ENCODE data around the gene SPOCK3. TPM values are rescaled to one million over a fixed set of nuclear protein-coding genes. Genes with fewer than 3 reads are reported as not detected.

The SPOCK3 gene
- total RNA-seq, 1 donor from 2014 or later = 0.53 TPM

DNA sequence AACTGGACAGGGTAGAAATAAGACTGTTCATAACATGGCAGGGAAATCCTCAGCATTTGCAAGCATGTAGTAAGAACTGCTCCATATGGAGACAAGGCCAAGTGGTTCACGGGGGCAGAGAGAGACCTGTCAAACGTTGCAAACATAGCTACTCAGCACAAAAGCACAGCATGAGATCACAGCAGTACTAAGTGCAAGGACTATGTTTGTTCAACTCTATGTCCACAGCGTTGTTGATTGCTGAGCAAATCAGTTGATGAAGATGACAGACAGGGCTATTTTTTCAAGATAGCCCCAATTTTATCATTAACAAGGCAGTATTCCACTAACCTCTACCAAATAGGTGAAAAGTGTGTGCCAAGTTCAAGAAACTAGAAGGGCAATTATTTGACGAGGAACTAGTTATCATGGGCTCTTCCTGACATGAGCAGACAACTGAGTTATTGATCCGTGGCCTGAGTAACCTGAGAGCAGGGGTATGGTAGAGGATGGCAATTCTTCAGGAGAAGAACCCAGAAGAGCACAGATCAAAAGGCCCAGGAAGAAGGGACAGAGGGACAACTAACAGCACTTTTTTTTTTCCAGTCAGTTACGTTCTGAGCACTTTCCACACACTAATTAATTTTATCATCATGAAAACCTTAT, 57.4 kb downstream of the SPOCK3 start:
- TF ChIP-seq, protein P1, sequence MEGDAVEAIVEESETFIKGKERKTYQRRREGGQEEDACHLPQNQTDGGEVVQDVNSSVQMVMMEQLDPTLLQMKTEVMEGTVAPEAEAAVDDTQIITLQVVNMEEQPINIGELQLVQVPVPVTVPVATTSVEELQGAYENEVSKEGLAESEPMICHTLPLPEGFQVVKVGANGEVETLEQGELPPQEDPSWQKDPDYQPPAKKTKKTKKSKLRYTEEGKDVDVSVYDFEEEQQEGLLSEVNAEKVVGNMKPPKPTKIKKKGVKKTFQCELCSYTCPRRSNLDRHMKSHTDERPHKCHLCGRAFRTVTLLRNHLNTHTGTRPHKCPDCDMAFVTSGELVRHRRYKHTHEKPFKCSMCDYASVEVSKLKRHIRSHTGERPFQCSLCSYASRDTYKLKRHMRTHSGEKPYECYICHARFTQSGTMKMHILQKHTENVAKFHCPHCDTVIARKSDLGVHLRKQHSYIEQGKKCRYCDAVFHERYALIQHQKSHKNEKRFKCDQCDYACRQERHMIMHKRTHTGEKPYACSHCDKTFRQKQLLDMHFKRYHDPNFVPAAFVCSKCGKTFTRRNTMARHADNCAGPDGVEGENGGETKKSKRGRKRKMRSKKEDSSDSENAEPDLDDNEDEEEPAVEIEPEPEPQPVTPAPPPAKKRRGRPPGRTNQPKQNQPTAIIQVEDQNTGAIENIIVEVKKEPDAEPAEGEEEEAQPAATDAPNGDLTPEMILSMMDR (IDR thresholded peaks at IDR 0.05; ENCODE audit: insufficient read depth, low read length, severe bottlenecking) = no peak
- H3K36me3 ChIP-seq (ENCODE audit: control insufficient read depth, insufficient read depth, low read length) = no peaks in the 10 kb centered on the region
- no peak overlapping the region for H3K4me3 ChIP-seq (ENCODE audit: low read depth, low read length)
- no peak for FAIRE-seq
- DNase-seq (ENCODE audit: low read depth) = no peak
- H3K27me3 ChIP-seq (ENCODE audit: control insufficient read depth, insufficient read depth, low read length) = no peaks in the 10 kb centered on the region

- Histone ChIP-seq H3K4me3 (ENCODE audit: low read depth, low read length) (no peak overlapping the region), H3K36me3 (ENCODE audit: control insufficient read depth, insufficient read depth, low read length) (no peaks in the 10 kb centered on the region), H3K27me3 (ENCODE audit: control insufficient read depth, insufficient read depth, low read length) (no peaks in the 10 kb centered on the region)
- no peak for FAIRE-seq
- TF ChIP-seq, protein P1 (IDR thresholded peaks at IDR 0.05; ENCODE audit: insufficient read depth, low read length, severe bottlenecking) = no peak
- no peak for DNase-seq (ENCODE audit: low read depth)
Measured at GRCh38 chr4:167171928-167172327, 62.4 kb downstream of the SPOCK3 start.

DNA sequence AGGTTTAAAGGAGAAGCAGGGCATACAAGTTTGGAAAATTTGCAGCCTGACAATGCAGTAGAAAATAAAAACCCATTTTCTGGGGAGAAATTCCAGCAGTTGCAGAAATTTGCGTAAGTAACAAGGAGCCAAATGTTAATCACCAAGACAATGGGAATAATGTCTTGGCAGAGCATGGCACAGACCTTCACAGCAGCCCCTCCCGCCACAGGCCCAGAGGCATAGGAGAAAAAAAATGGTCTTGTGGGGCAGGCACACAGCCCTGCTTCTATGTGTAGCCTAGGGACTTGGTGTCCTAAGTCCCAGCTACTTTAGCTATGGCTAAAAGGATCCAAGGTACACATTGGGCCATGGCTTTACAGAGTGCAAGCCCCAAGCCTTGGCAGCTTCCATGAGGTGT, 65.7 kb downstream of the SPOCK3 start:
- no peaks in the 10 kb centered on the region for H3K27me3 ChIP-seq (ENCODE audit: control insufficient read depth, insufficient read depth, low read length)
- FAIRE-seq (no peak), DNase-seq (ENCODE audit: low read depth) (no peak)
- H3K4me3 ChIP-seq (ENCODE audit: low read depth, low read length) = no peak overlapping the region
- H3K36me3 ChIP-seq (ENCODE audit: control insufficient read depth, insufficient read depth, low read length) = no peaks in the 10 kb centered on the region
- TF ChIP-seq, protein P1 (IDR thresholded peaks at IDR 0.05; ENCODE audit: insufficient read depth, low read length, severe bottlenecking) = no peak

- Histone ChIP-seq H3K4me3 (ENCODE audit: low read depth, low read length) (no peak overlapping the region), H3K36me3 (ENCODE audit: control insufficient read depth, insufficient read depth, low read length) (no peaks in the 10 kb centered on the region), H3K27me3 (ENCODE audit: control insufficient read depth, insufficient read depth, low read length) (no peaks in the 10 kb centered on the region)
- TF ChIP-seq, protein P1 (IDR thresholded peaks at IDR 0.05; ENCODE audit: insufficient read depth, low read length, severe bottlenecking) = no peak
- no peak for FAIRE-seq
- no peak for DNase-seq (ENCODE audit: low read depth)
Measured at GRCh38 chr4:167150587-167150986, 83.7 kb downstream of the SPOCK3 start.

DNA sequence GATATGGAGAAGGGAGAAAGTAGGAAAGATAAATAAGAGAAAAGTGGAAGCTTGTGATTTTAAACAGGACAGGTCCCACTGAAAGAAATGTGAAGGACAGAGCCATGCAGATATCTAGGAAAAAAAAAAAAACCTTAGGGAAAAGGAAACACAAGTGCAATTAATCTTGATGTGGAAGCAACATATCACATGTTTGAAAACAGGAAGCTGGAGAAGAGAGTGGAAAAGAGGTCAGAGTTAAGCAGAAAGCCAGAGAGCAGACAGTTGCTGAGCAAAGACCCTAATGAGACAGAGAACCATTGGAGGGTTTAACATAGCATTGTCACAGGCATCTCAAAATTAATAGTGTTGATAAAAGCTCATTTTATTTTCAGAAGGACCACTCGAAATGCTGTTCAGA, 89.7 kb downstream of the SPOCK3 start:
- H3K27me3 ChIP-seq (ENCODE audit: control insufficient read depth, insufficient read depth, low read length) = no peaks in the 10 kb centered on the region

More for the DNA sequence above, 89.7 kb downstream of the SPOCK3 start:
- Histone ChIP-seq H3K4me3 (ENCODE audit: low read depth, low read length) (no peak overlapping the region), H3K36me3 (ENCODE audit: control insufficient read depth, insufficient read depth, low read length) (no peaks in the 10 kb centered on the region)
- TF ChIP-seq, protein P1 (IDR thresholded peaks at IDR 0.05; ENCODE audit: insufficient read depth, low read length, severe bottlenecking) = no peak
- no peak for DNase-seq (ENCODE audit: low read depth)
- no peak for FAIRE-seq
